Fibroblast of upper back skin (primary cell): ENCODE measurements around the gene TLX2.
A peak's percentile ranks its signal among the peaks of the same experiment; 100 is the strongest.

Experiments
- DNase-seq: peaks from one replicate; pipeline ENCODE4 v3.0.0-alpha.2; 2013

Gene TLX2

GRCh38 chr2:74497777-74498499, 16.3 kb upstream of the TLX2 start:
- no peak for DNase-seq

GRCh38 chr2:74498500-74499266, 15.6 kb upstream of the TLX2 start:
- no peak for DNase-seq

GRCh38 chr2:74499267-74499939, 14.8 kb upstream of the TLX2 start, which contains the start of gene LBX2:
Gene LBX2, minus strand, starts transcription at chr2:74499603. Its CDS starts 66 bp downstream, at chr2:74499537.
- no peak for DNase-seq

GRCh38 chr2:74499940-74500577, 14.2 kb upstream of the TLX2 start:
- no peak for DNase-seq

GRCh38 chr2:74500578-74500946, 13.7 kb upstream of the TLX2 start:
- no peak for DNase-seq

GRCh38 chr2:74501335-74502071, 12.7 kb upstream of the TLX2 start:
- no peak for DNase-seq

GRCh38 chr2:74502147-74502719, 12.0 kb upstream of the TLX2 start:
- DNase-seq, result no peak

- peak; percentile 73 for DNase-seq
These were observed 11.3 kb upstream of the TLX2 start for GRCh38 chr2:74502720-74503505.

- no peak for DNase-seq
These were observed 10.5 kb upstream of the TLX2 start for GRCh38 chr2:74503506-74504475.

GRCh38 chr2:74504591-74504990, 9.7 kb upstream of the TLX2 start:
- DNase-seq, result no peak

- no peak for DNase-seq
These were observed 8.6 kb upstream of the TLX2 start for GRCh38 chr2:74505448-74506246.

- DNase-seq, result peak; percentile 99
These were observed 6.9 kb upstream of the TLX2 start, which contains the start of gene PCGF1 for GRCh38 chr2:74507145-74507925. Gene PCGF1, minus strand, starts transcription at chr2:74507695. Its CDS starts 27 bp downstream, at chr2:74507668.

GRCh38 chr2:74507926-74508520, 6.2 kb upstream of the TLX2 start:
- DNase-seq, result peak; percentile 86

GRCh38 chr2:74510272-74510671, 4.0 kb upstream of the TLX2 start:
- no peak for DNase-seq

GRCh38 chr2:74511104-74511989, 2.9 kb upstream of the TLX2 start:
- DNase-seq, result no peak

GRCh38 chr2:74512744-74513604, 1.3 kb upstream of the TLX2 start:
- DNase-seq, result no peak
